Colonic mucosa (tissue), 4 donors: ENCODE measurements around the gene TMEM60. TPM values are rescaled to one million over a fixed set of nuclear protein-coding genes. Genes with fewer than 3 reads are reported as not detected.

Source experiments
- DNase-seq: peaks from one replicate; pipeline ENCODE4 v3.0.0-alpha.2; 2020
- H3K27ac ChIP-seq: fragments of 200-600 bp; one replicate; pipeline ENCODE4 v1.8.0; 2021
- H3K27me3 ChIP-seq: fragments of 200-600 bp; one replicate; pipeline ENCODE4 v1.8.0; 2021
- H3K36me3 ChIP-seq: fragments of 200-600 bp; one replicate; pipeline ENCODE4 v1.8.0; 2021
- H3K4me1 ChIP-seq: fragments of 200-600 bp; one replicate; pipeline ENCODE4 v1.8.0; 2021; ENCODE audit warnings: mild to moderate bottlenecking
- H3K4me3 ChIP-seq: fragments of 200-600 bp; one replicate; pipeline ENCODE4 v1.8.0; 2021
- H3K9ac ChIP-seq, 2 donors: one replicate each; pipeline ENCODE4 v1.7.0; 2013; ENCODE audit warnings: control low read depth in 2 of 2, low read depth in 2 of 2, low read length in 2 of 2
- H3K9me3 ChIP-seq: fragments of 200-600 bp; one replicate; pipeline ENCODE4 v1.8.0; 2021
- intact Hi-C: fragments of 100-400 bp; cut with DNase I; formaldehyde crosslinking; loops from one replicate; pipeline ENCODE4 v1.14.1; 2022
- total RNA-seq, 2 donors: library from RNA; stranded (reverse); fragmentation: NEBNext Ultra II Directional in 1 of 2; extraction: Animal tissue kit (Norgen Biotek cat#: 25700) in 1 of 2; gene quantifications; one replicate each; pipeline ENCODE4 v1.2.1, GENCODE V29; 2021
- TF ChIP-seq, protein P1 (sequence below): fragments of 200-600 bp; IDR thresholded peaks from one replicate; pipeline ENCODE4 v1.8.0; 2022; ENCODE audit warnings: antibody characterized with exemption, mild to moderate bottlenecking
- donor health status: healthy.
- donor health status: DM: no; HTN: no; CAD: no.
- donor health status: DM: no; HTN: no; CAD: no.

The TMEM60 gene
- total RNA-seq, 2 donors from 2014 or later = 12.6 to 19.8 TPM

DNA sequence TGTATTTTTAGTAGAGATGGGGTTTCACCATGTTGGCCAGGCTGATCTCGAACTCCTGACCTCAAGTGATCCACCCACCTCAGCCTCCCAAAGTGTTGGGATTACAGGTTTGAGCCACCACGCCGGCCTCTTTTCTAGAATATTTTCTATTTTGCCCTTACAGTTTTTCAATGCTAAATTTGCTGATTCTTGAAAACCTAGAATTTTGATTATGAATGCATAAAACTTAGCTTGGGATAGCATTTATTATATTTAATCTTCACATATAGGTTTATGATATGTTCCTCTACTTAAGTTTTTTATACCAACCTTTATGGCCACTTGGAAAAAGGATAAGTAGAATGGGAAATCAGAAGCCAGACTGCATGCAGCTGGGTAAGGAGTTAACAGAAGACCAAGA, 2.1 kb downstream of the TMEM60 start:
- DNase-seq = no peak
- intact Hi-C loops = no loop called here
- TF ChIP-seq, protein P1, sequence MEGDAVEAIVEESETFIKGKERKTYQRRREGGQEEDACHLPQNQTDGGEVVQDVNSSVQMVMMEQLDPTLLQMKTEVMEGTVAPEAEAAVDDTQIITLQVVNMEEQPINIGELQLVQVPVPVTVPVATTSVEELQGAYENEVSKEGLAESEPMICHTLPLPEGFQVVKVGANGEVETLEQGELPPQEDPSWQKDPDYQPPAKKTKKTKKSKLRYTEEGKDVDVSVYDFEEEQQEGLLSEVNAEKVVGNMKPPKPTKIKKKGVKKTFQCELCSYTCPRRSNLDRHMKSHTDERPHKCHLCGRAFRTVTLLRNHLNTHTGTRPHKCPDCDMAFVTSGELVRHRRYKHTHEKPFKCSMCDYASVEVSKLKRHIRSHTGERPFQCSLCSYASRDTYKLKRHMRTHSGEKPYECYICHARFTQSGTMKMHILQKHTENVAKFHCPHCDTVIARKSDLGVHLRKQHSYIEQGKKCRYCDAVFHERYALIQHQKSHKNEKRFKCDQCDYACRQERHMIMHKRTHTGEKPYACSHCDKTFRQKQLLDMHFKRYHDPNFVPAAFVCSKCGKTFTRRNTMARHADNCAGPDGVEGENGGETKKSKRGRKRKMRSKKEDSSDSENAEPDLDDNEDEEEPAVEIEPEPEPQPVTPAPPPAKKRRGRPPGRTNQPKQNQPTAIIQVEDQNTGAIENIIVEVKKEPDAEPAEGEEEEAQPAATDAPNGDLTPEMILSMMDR = no peak
- Histone ChIP-seq H3K36me3 (no peaks in the 10 kb centered on the region), H3K9ac (no peak overlapping the region), H3K27ac (no peak overlapping the region), H3K27me3 (no peaks in the 10 kb centered on the region), H3K4me1 (peaks cover 8% of the 10 kb centered on the region), H3K9me3 (no peaks in the 10 kb centered on the region), H3K4me3 (no peak overlapping the region)

GRCh38 chr7:77794000-77794399, 4.2 kb downstream of the TMEM60 start:
- H3K36me3 ChIP-seq = no peaks in the 10 kb centered on the region
- H3K9me3 ChIP-seq = no peaks in the 10 kb centered on the region
- intact Hi-C loops = no loop called here
- no peak overlapping the region for H3K9ac ChIP-seq
- TF ChIP-seq, protein P1 = no peak
- H3K4me3 ChIP-seq = no peak overlapping the region
- DNase-seq = no peak
- no peak overlapping the region for H3K27ac ChIP-seq
- no peaks in the 10 kb centered on the region for H3K27me3 ChIP-seq
- H3K4me1 ChIP-seq = peaks cover 5% of the 10 kb centered on the region

DNA sequence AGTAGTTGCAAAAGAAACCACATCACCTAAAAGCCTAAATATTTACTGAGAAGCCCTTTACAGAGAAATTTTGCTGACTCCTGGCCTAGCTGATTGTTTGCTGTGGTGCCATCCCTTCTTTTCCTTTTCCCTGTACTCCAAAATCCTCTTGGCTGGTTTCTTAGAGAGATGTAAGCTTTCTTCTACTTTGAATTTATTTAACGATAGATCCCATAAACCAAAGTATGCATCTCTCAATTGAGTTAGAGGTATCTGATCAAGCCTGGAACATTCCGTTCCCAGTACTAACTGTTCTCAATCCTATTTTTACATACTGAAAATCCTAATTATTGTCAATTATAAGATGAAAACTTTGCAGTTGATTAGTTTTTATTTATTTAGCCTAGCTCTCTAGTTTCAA, 6.3 kb downstream of the TMEM60 start:
- Histone ChIP-seq H3K36me3 (no peaks in the 10 kb centered on the region), H3K4me3 (no peak overlapping the region), H3K9me3 (no peaks in the 10 kb centered on the region), H3K27me3 (no peaks in the 10 kb centered on the region), H3K9ac (no peak overlapping the region), H3K4me1 (peaks cover 5% of the 10 kb centered on the region), H3K27ac (peak overlapping the region; percentile 27)
- intact Hi-C loops = no loop called here
- no peak for DNase-seq
- TF ChIP-seq, protein P1 = no peak

DNA sequence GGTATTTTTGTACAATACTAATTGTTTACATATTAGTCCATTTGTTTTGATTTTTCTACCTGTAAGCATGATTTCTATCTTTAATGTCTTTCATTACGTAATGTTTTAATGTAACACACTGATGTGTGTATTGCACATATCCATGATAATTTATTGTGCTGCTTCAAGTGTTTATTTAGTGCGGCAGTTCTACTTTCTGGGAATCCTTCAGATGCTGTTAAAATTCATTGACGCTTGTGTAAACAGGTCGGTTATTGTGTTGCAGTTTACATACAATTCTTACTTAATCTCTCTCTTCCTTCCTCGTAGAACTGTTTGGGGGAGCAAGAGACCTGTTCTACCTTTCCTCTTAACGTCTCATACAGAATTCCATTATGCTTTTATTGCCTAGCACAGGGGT, 6.9 kb downstream of the TMEM60 start:
- Histone ChIP-seq H3K4me1 (no peaks in the 10 kb centered on the region), H3K9ac (no peak overlapping the region), H3K27ac (peak overlapping the region; percentile 27), H3K4me3 (no peak overlapping the region), H3K27me3 (no peaks in the 10 kb centered on the region), H3K9me3 (no peaks in the 10 kb centered on the region), H3K36me3 (no peaks in the 10 kb centered on the region)
- intact Hi-C loops = no loop called here
- no peak for DNase-seq
- TF ChIP-seq, protein P1 = no peak

- DNase-seq = no peak
- intact Hi-C loops = no loop called here
- Histone ChIP-seq H3K9ac (no peak overlapping the region), H3K9me3 (no peaks in the 10 kb centered on the region), H3K27me3 (no peaks in the 10 kb centered on the region), H3K36me3 (no peaks in the 10 kb centered on the region), H3K4me3 (no peak overlapping the region), H3K4me1 (no peaks in the 10 kb centered on the region), H3K27ac (no peak overlapping the region)
- TF ChIP-seq, protein P1 = no peak
These were observed 9.8 kb downstream of the TMEM60 start for GRCh38 chr7:77788327-77788902.
